Gastroesophageal sphincter (tissue), 3 donors: ENCODE results near the gene EPHB6.

Experiments
- POLR2A ChIP-seq, 2 donors: fragments of 450-650 bp; IDR thresholded peaks; one replicate each; pipeline ENCODE4 v1.6.1; 2017; ENCODE audit warnings: antibody characterized with exemption in 2 of 2, mild to moderate bottlenecking in 2 of 2, moderate library complexity in 1 of 2
- POLR2AphosphoS5 ChIP-seq: sonication (generic); formaldehyde crosslinking; IDR thresholded peaks from one replicate; pipeline ENCODE4 v1.6.1; 2017; ENCODE audit warnings: antibody characterized with exemption
- TF ChIP-seq, protein P1 (sequence below), 4 experiments: fragments of 200-600 bp in 2 of 4; fragments of 450-650 bp in 2 of 4; sonication (generic) in 1 of 4; IDR thresholded peaks; one replicate each; pipeline ENCODE4 v1.5.1; 2017 to 2019; ENCODE audit warnings: antibody characterized with exemption in 4 of 4, mild to moderate bottlenecking in 2 of 4, moderate library complexity in 2 of 4

DNA sequence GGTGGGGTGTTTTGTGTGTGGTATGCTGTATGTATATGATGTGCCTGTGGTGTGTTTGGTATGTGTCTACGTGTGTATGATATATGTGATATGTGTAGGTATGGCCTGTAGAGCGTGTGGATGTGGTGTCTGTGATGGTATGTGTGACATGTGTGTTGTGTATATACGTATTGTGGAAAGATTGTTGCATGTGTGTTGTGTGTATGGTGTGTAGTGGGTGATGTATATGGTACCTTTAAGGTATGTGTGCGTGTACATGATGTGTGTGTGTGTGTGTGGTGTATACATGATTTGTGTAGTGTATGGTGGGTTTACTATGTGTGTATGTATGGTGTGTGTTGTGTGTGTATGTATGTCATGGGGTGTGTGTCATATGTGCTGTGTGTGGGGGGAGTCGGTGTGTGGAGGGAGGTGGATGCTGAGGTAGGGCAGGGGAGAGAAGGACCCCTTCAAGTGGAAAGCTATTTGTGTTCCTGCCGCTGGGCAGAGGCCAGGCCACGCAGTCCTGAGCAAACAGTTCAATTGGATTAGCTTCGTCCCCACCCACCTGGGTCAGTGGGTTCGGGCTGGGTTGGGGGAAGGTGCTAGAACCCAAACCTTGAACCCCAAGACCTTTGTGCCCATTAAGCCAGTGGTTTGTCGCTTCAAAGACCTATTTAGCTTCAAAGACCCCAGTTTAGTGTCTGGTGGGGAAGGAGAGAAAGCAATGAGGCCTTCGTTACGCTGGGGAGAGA is 32.6 kb downstream of the EPHB6 start:
- TF ChIP-seq POLR2A (IDR thresholded peaks at IDR 0.05), result no peak
- TF ChIP-seq POLR2AphosphoS5, result no peak
- TF ChIP-seq, protein P1, sequence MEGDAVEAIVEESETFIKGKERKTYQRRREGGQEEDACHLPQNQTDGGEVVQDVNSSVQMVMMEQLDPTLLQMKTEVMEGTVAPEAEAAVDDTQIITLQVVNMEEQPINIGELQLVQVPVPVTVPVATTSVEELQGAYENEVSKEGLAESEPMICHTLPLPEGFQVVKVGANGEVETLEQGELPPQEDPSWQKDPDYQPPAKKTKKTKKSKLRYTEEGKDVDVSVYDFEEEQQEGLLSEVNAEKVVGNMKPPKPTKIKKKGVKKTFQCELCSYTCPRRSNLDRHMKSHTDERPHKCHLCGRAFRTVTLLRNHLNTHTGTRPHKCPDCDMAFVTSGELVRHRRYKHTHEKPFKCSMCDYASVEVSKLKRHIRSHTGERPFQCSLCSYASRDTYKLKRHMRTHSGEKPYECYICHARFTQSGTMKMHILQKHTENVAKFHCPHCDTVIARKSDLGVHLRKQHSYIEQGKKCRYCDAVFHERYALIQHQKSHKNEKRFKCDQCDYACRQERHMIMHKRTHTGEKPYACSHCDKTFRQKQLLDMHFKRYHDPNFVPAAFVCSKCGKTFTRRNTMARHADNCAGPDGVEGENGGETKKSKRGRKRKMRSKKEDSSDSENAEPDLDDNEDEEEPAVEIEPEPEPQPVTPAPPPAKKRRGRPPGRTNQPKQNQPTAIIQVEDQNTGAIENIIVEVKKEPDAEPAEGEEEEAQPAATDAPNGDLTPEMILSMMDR (IDR thresholded peaks at IDR 0.05), result no peak
